22Rv1 (cell line): Measurements from ENCODE around the gene DNAJC15.

Experiments used
- ZFX ChIP-seq: fragments of 450-650 bp; IDR thresholded peaks from 2 replicates; pipeline ENCODE4 v1.6.1; 2017; ENCODE audit warnings: antibody characterized with exemption, borderline replicate concordance
- TF ChIP-seq, protein P1 (sequence below): fragments of 450-650 bp; IDR thresholded peaks from 2 replicates; pipeline ENCODE4 v1.5.1; 2017; ENCODE audit warnings: mild to moderate bottlenecking

DNA sequence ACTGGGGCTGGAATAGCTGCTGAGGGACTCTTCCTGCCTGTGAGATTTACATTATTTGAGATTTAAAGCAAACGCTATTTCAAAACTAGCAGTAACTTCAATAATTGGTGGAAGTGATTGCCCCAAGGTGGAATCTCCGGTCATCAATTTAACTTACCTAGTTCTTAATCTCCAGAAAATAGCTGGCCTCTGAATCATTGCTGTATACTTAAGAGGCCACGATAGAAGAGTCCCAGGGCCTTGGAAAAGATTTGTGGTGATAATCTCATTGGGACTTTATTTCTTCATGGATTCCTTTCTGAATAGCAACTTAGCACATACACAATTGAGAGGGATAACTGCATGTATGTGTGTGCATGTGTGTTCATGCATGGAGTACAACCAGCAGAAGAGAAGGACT lies 120.2 kb downstream of the DNAJC15 start:
- TF ChIP-seq, protein P1, sequence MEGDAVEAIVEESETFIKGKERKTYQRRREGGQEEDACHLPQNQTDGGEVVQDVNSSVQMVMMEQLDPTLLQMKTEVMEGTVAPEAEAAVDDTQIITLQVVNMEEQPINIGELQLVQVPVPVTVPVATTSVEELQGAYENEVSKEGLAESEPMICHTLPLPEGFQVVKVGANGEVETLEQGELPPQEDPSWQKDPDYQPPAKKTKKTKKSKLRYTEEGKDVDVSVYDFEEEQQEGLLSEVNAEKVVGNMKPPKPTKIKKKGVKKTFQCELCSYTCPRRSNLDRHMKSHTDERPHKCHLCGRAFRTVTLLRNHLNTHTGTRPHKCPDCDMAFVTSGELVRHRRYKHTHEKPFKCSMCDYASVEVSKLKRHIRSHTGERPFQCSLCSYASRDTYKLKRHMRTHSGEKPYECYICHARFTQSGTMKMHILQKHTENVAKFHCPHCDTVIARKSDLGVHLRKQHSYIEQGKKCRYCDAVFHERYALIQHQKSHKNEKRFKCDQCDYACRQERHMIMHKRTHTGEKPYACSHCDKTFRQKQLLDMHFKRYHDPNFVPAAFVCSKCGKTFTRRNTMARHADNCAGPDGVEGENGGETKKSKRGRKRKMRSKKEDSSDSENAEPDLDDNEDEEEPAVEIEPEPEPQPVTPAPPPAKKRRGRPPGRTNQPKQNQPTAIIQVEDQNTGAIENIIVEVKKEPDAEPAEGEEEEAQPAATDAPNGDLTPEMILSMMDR: no peak
- no peak for TF ChIP-seq ZFX
